ENCODE results near the gene C1orf87.

Gene C1orf87

GRCh38 chr1:60101516-60101915 lies 27.9 kb upstream of the C1orf87 start:
- TF ChIP-seq TSHZ2 (CRISPR knock-in tag; IDR thresholded peaks at IDR 0.05) (no peak), POU6F1 (CRISPR knock-in tag; IDR thresholded peaks at IDR 0.05; ENCODE audit: borderline replicate concordance, low read depth) (no peak), PATZ1 (CRISPR knock-in tag; IDR thresholded peaks at IDR 0.05; ENCODE audit: borderline replicate concordance) (no peak), ISL1 (CRISPR knock-in tag; IDR thresholded peaks at IDR 0.05) (no peak), GLIS3 (CRISPR knock-in tag; IDR thresholded peaks at IDR 0.05) (no peak), ESRRG (CRISPR knock-in tag; IDR thresholded peaks at IDR 0.05) (no peak), RARB (CRISPR knock-in tag; IDR thresholded peaks at IDR 0.05) (no peak), ARNTL (CRISPR knock-in tag; IDR thresholded peaks at IDR 0.05; ENCODE audit: borderline replicate concordance, low read depth) (no peak), ZNF70 (CRISPR knock-in tag; IDR thresholded peaks at IDR 0.05) (no peak), OSR1 (CRISPR knock-in tag; IDR thresholded peaks at IDR 0.05) (no peak), ZFP30 (CRISPR knock-in tag; IDR thresholded peaks at IDR 0.05) (no peak), CREB5 (CRISPR knock-in tag; IDR thresholded peaks at IDR 0.05; ENCODE audit: low read depth) (no peak), ZFP3 (CRISPR knock-in tag; IDR thresholded peaks at IDR 0.05) (no peak), SNAI2 (CRISPR knock-in tag; IDR thresholded peaks at IDR 0.05) (no peak), ZNF565 (CRISPR knock-in tag; conservative IDR thresholded peaks at IDR 0.05; ENCODE audit: low read depth) (no peak), ZNF8 (CRISPR knock-in tag; IDR thresholded peaks at IDR 0.05) (no peak)
- TF ChIP-seq, protein P1, sequence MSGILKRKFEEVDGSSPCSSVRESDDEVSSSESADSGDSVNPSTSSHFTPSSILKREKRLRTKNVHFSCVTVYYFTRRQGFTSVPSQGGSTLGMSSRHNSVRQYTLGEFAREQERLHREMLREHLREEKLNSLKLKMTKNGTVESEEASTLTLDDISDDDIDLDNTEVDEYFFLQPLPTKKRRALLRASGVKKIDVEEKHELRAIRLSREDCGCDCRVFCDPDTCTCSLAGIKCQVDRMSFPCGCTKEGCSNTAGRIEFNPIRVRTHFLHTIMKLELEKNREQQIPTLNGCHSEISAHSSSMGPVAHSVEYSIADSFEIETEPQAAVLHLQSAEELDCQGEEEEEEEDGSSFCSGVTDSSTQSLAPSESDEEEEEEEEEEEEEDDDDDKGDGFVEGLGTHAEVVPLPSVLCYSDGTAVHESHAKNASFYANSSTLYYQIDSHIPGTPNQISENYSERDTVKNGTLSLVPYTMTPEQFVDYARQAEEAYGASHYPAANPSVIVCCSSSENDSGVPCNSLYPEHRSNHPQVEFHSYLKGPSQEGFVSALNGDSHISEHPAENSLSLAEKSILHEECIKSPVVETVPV (CRISPR knock-in tag; IDR thresholded peaks at IDR 0.05) = no peak
- no peak for ATAC-seq

GRCh38 chr1:60091195-60091715 lies 17.7 kb upstream of the C1orf87 start:
- ATAC-seq = no peak

More at GRCh38 chr1:60091195-60091715, 17.7 kb upstream of the C1orf87 start:
- no peak for TF ChIP-seq CREB5 (CRISPR knock-in tag; IDR thresholded peaks at IDR 0.05; ENCODE audit: low read depth)
- TF ChIP-seq GLIS3 (CRISPR knock-in tag; IDR thresholded peaks at IDR 0.05) = no peak
- TF ChIP-seq ZNF70 (CRISPR knock-in tag; IDR thresholded peaks at IDR 0.05) = no peak
- TF ChIP-seq TOX (CRISPR knock-in tag; IDR thresholded peaks at IDR 0.05; ENCODE audit: borderline replicate concordance) = no peak
- no peak for TF ChIP-seq ZNF8 (CRISPR knock-in tag; IDR thresholded peaks at IDR 0.05)
- TF ChIP-seq TCF4 (CRISPR knock-in tag; IDR thresholded peaks at IDR 0.05; ENCODE audit: borderline replicate concordance) = no peak
- TF ChIP-seq, protein P1 (CRISPR knock-in tag; IDR thresholded peaks at IDR 0.05) = no peak
- TF ChIP-seq PPARA (CRISPR knock-in tag; IDR thresholded peaks at IDR 0.05; ENCODE audit: borderline replicate concordance) = no peak
- TF ChIP-seq RARB (CRISPR knock-in tag; IDR thresholded peaks at IDR 0.05) = no peak
- TF ChIP-seq ZFP30 (CRISPR knock-in tag; IDR thresholded peaks at IDR 0.05) = no peak
- TF ChIP-seq OSR1 (CRISPR knock-in tag; IDR thresholded peaks at IDR 0.05) = no peak
- no peak for TF ChIP-seq ESRRG (CRISPR knock-in tag; IDR thresholded peaks at IDR 0.05)
- no peak for TF ChIP-seq TSHZ2 (CRISPR knock-in tag; IDR thresholded peaks at IDR 0.05)
- no peak for TF ChIP-seq PATZ1 (CRISPR knock-in tag; IDR thresholded peaks at IDR 0.05; ENCODE audit: borderline replicate concordance)
- no peak for TF ChIP-seq ZFP3 (CRISPR knock-in tag; IDR thresholded peaks at IDR 0.05)
- no peak for TF ChIP-seq ZNF565 (CRISPR knock-in tag; conservative IDR thresholded peaks at IDR 0.05; ENCODE audit: low read depth)
- TF ChIP-seq ZC3H10 (CRISPR knock-in tag; IDR thresholded peaks at IDR 0.05) = no peak

Data from SK-N-SH treated with all-trans-retinoic acid at 6 μM for 48 hours (cell line).